HCT116 (cell line): ENCODE measurements around the gene UMODL1.

ENCODE experiments used
- ELF1 ChIP-seq: IDR thresholded peaks from 2 replicates; pipeline ENCODE4 v1.6.1; 2012; ENCODE audit warnings: low read depth, borderline replicate concordance
- POLR2A ChIP-seq: IDR thresholded peaks from 2 replicates; pipeline ENCODE4 v1.7.0; 2011; ENCODE audit warnings: borderline replicate concordance; ENCODE audit not compliant: insufficient read depth, insufficient read length; ENCODE audit errors: extremely low read depth
- POLR2AphosphoS5 ChIP-seq: IDR thresholded peaks from 2 replicates; pipeline ENCODE4 v1.6.1; 2011; ENCODE audit warnings: mild to moderate bottlenecking, low read depth, low read length, moderate library complexity
- RAD21 ChIP-seq: IDR thresholded peaks from 2 replicates; pipeline ENCODE4 v1.6.1; 2012; ENCODE audit warnings: low read depth, mild to moderate bottlenecking
- SP1 ChIP-seq: IDR thresholded peaks from 2 replicates; pipeline ENCODE4 v1.6.1; 2012; ENCODE audit warnings: low read depth
- TF ChIP-seq, protein P1 (sequence below), 3 experiments: fragments of 200-600 bp in 1 of 3; sonication (generic) in 1 of 3; IDR thresholded peaks in 2 of 3; conservative IDR thresholded peaks in 1 of 3; 2 replicates each; pipeline ENCODE4 v1.5.1; 2012 to 2017; ENCODE audit warnings: low read depth in 2 of 3, low read length in 2 of 3, antibody characterized with exemption in 1 of 3, borderline replicate concordance in 1 of 3, control low read depth in 1 of 3, mild to moderate bottlenecking in 1 of 3, mixed read lengths in 1 of 3, mixed run types in 1 of 3, moderate library complexity in 1 of 3; ENCODE audit not compliant: insufficient read depth in 1 of 3
- TF ChIP-seq, protein P2 (sequence below): IDR thresholded peaks from 2 replicates; pipeline ENCODE4 v1.6.1; 2012

DNA sequence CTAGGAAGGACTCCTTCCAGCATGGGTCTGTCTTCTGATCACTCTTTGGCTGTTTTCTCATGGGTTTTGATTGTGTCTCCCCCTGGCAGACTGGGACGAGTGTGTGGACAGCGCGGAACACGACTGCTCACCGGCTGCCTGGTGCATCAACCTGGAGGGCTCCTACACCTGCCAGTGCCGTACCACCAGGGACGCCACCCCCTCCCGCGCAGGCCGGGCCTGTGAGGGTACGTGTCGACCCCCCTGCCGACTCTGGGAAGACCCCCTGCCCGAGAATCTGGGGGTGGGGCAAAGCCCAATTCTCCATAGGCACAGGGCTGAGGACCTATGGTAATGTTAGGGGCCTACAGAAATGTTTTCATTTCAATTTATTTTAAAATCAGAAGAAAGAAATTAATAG is 38.4 kb downstream of the UMODL1 start:
- no peak for TF ChIP-seq POLR2AphosphoS5
- no peak for TF ChIP-seq POLR2A
- TF ChIP-seq, protein P1, sequence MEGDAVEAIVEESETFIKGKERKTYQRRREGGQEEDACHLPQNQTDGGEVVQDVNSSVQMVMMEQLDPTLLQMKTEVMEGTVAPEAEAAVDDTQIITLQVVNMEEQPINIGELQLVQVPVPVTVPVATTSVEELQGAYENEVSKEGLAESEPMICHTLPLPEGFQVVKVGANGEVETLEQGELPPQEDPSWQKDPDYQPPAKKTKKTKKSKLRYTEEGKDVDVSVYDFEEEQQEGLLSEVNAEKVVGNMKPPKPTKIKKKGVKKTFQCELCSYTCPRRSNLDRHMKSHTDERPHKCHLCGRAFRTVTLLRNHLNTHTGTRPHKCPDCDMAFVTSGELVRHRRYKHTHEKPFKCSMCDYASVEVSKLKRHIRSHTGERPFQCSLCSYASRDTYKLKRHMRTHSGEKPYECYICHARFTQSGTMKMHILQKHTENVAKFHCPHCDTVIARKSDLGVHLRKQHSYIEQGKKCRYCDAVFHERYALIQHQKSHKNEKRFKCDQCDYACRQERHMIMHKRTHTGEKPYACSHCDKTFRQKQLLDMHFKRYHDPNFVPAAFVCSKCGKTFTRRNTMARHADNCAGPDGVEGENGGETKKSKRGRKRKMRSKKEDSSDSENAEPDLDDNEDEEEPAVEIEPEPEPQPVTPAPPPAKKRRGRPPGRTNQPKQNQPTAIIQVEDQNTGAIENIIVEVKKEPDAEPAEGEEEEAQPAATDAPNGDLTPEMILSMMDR (IDR thresholded peaks at IDR 0.05 in 2 of 3, conservative IDR thresholded peaks at IDR 0.05 in 1 of 3; ENCODE audit: borderline replicate concordance in 1 of 3, insufficient read depth in 1 of 3, low read depth in 2 of 3, low read length in 2 of 3) = no peak
- TF ChIP-seq, protein P2, sequence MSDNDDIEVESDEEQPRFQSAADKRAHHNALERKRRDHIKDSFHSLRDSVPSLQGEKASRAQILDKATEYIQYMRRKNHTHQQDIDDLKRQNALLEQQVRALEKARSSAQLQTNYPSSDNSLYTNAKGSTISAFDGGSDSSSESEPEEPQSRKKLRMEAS = no peak
- no peak for TF ChIP-seq SP1
- TF ChIP-seq RAD21 = no peak
- no peak for TF ChIP-seq ELF1
